GM12878 (cell line): ENCODE data around the gene PCDHGC5. TPM values are rescaled to one million over a fixed set of nuclear protein-coding genes. Genes with fewer than 3 reads are reported as not detected.

ENCODE experiments used
- ATAC-seq: fragments of 200-7000 bp; cut with Tn5 transposase; 3 replicates; pipeline ENCODE4 v1.9.1; 2020; ENCODE audit warnings: mild to moderate bottlenecking, moderate library complexity
- BruUV-seq: library from RNA; stranded (reverse); fragments of 400-500 nt; replicated peaks from 2 replicates; lab custom pipeline; 2021; lab: Mats Ljungman, UMichigan
- CTCF ChIA-PET: fragments of 300-600 bp; sonication (Branson Sonifier 250); formaldehyde crosslinking; extraction: SDS; loops from one replicate; lab custom pipeline; 2021; ENCODE audit warnings: inconsistent platforms; lab: Yijun Ruan, JAX
- POLR2A ChIA-PET: fragments of 350-600 bp; formaldehyde crosslinking; extraction: SDS; loops from one replicate; lab custom pipeline; 2021; ENCODE audit warnings: inconsistent platforms; lab: Charles Lee
- RAD21 ChIA-PET: fragments of 300-600 bp; sonication (Branson Sonifier 250); formaldehyde crosslinking; loops from one replicate; lab custom pipeline; 2023; ENCODE audit warnings: antibody characterized with exemption; ENCODE audit not compliant: unreplicated experiment; lab: Charles Lee
- SMC1A ChIA-PET: fragments of 300-600 bp; sonication (Branson Sonifier 250); formaldehyde crosslinking; loops from one replicate; lab custom pipeline; 2023; ENCODE audit not compliant: unreplicated experiment, uncharacterized antibody; lab: Charles Lee
- DNase-seq: peaks from one replicate; pipeline ENCODE4 v3.0.0-alpha.2; 2011; ENCODE audit warnings: low read depth, low spot score
- FAIRE-seq: peaks from 3 replicates; lab custom pipeline; 2011; peaks lifted over from hg19 to GRCh38; lab: Jason Lieb, UNC
- H2AFZ ChIP-seq: 2 replicates; pipeline ENCODE4 v1.6.0; 2011; ENCODE audit warnings: low read depth, low read length, control low read depth; ENCODE audit not compliant: control insufficient read depth
- H3K27ac ChIP-seq: 2 replicates; pipeline ENCODE4 v1.5.1; 2011; ENCODE audit warnings: control low read depth; ENCODE audit not compliant: control insufficient read depth, insufficient read depth
- H3K27me3 ChIP-seq, 2 experiments: replicated peaks in 1 of 2; 2 replicates each; pipeline versions ENCODE4 v1.6.0 to v1.6.1; 2011; ENCODE audit warnings: low read length in 1 of 2; ENCODE audit not compliant: control insufficient read depth in 2 of 2, insufficient read depth in 2 of 2
- H3K36me3 ChIP-seq, 2 experiments: 2 replicates each; pipeline ENCODE4 v1.5.1; 2011; ENCODE audit warnings: low read length in 1 of 2; ENCODE audit not compliant: control insufficient read depth in 2 of 2, insufficient read depth in 2 of 2
- H3K4me1 ChIP-seq: 2 replicates; pipeline ENCODE4 v1.6.1; 2011; ENCODE audit warnings: mild to moderate bottlenecking, low read length, moderate library complexity, mixed read lengths; ENCODE audit not compliant: control insufficient read depth, insufficient read depth
- H3K4me2 ChIP-seq: 2 replicates; pipeline ENCODE4 v1.6.0; 2011; ENCODE audit warnings: control low read depth; ENCODE audit not compliant: control insufficient read depth, insufficient read depth
- H3K4me3 ChIP-seq: fragments of 200-600 bp; sonication (generic); 2 replicates; pipeline ENCODE4 v1.5.1; 2016
- H3K79me2 ChIP-seq: 2 replicates; pipeline ENCODE4 v1.6.0; 2011; ENCODE audit warnings: low read length; ENCODE audit not compliant: control insufficient read depth, insufficient read depth
- H3K9ac ChIP-seq: 2 replicates; pipeline ENCODE4 v1.8.0; 2011; ENCODE audit warnings: low read length, control low read depth, mixed read lengths; ENCODE audit not compliant: control insufficient read depth, insufficient read depth
- H3K9me3 ChIP-seq: replicated peaks from 3 replicates; pipeline ENCODE4 v1.5.1; 2011; ENCODE audit warnings: mild to moderate bottlenecking, low read length; ENCODE audit not compliant: control insufficient read depth, insufficient read depth
- H4K20me1 ChIP-seq: 2 replicates; pipeline ENCODE4 v1.6.0; 2011; ENCODE audit not compliant: control insufficient read depth, insufficient read depth
- BCLAF1 ChIP-seq: fragments of 450-650 bp; IDR thresholded peaks from 2 replicates; pipeline ENCODE4 v1.6.1; 2017; ENCODE audit warnings: antibody characterized with exemption, mild to moderate bottlenecking, moderate library complexity
- FOXK2 ChIP-seq: fragments of 450-650 bp; IDR thresholded peaks from 2 replicates; pipeline ENCODE4 v1.6.1; 2017; ENCODE audit warnings: mild to moderate bottlenecking, moderate library complexity
- IKZF1 ChIP-seq: fragments of 450-650 bp; conservative IDR thresholded peaks from 2 replicates; pipeline ENCODE4 v1.6.1; 2017; ENCODE audit warnings: antibody characterized with exemption, mild to moderate bottlenecking
- MEF2B ChIP-seq: fragments of 450-650 bp; IDR thresholded peaks from 2 replicates; pipeline ENCODE4 v1.6.1; 2018; ENCODE audit warnings: mild to moderate bottlenecking, moderate library complexity; ENCODE audit not compliant: partially characterized antibody, poor library complexity, severe bottlenecking
- MLLT1 ChIP-seq: fragments of 450-650 bp; IDR thresholded peaks from 2 replicates; pipeline ENCODE4 v1.6.1; 2016; ENCODE audit warnings: mild to moderate bottlenecking
- NBN ChIP-seq: fragments of 450-650 bp; IDR thresholded peaks from 2 replicates; pipeline ENCODE4 v1.6.1; 2016
- NFYA ChIP-seq: IDR thresholded peaks from 2 replicates; pipeline ENCODE4 v1.6.1; 2011; ENCODE audit warnings: low read depth, mild to moderate bottlenecking, low read length, improper control_type of control experiment, borderline replicate concordance
- RELA ChIP-seq: fragments of 450-650 bp; IDR thresholded peaks from 2 replicates; pipeline ENCODE4 v1.8.0; 2014; ENCODE audit warnings: borderline replicate concordance; ENCODE audit not compliant: partially characterized antibody
- SREBF1 ChIP-seq: IDR thresholded peaks from 2 replicates; pipeline ENCODE4 v1.6.1; 2012; ENCODE audit warnings: mild to moderate bottlenecking, low read length
- ZNF217 ChIP-seq: fragments of 450-650 bp; IDR thresholded peaks from 2 replicates; pipeline ENCODE4 v1.6.1; 2017; ENCODE audit warnings: antibody characterized with exemption, mild to moderate bottlenecking
- ZNF24 ChIP-seq: fragments of 450-650 bp; IDR thresholded peaks from 2 replicates; pipeline ENCODE4 v1.6.1; 2017; ENCODE audit warnings: antibody characterized with exemption, mild to moderate bottlenecking
- ZNF592 ChIP-seq: fragments of 450-650 bp; IDR thresholded peaks from 2 replicates; pipeline ENCODE4 v1.6.1; 2017; ENCODE audit warnings: mild to moderate bottlenecking, moderate library complexity
- WGBS: methylation state at CpG from one replicate; pipeline ENCODE4 v1.1.6; 2016; ENCODE audit warnings: low lambda C conversion rate; ENCODE audit not compliant: insufficient replicate concordance, insufficient coverage; ENCODE audit errors: missing lambda C conversion rate; 5-methylcytosine and 5-hydroxymethylcytosine counted together
- in situ Hi-C: fragments of 300-500 bp; cut with MboI; formaldehyde crosslinking; loops from 9 replicates; pipeline ENCODE4 v1.14.3; 2018; ENCODE audit warnings: mixed read lengths
- intact Hi-C: fragments of 100-400 bp; cut with micrococcal nuclease; formaldehyde crosslinking; loops from one replicate; pipeline ENCODE4 v1.14.2; 2022; ENCODE audit not compliant: unreplicated experiment
- polyA plus RNA-seq, 11 experiments: library from polyadenylated mRNA; depleted of rRNA in 4 of 11; unstranded in 6 of 11; stranded (reverse) in 5 of 11; fragments of >200 nt; fragmentation: Nextera tagmentation in 4 of 11; fragmentation: Illumina TruSeq in 1 of 11; extraction: Ambion mirVana in 4 of 11; extraction: Trizol in 1 of 11; gene quantifications; 1 replicate in 1 of 11; 2 replicates in 10 of 11; pipeline versions ENCODE4 v1.2.1 to v1.2.3, GENCODE V29; 2011 to 2016; ENCODE audit warnings: inconsistent platforms in 2 of 11, missing spikeins in 2 of 11, low read depth in 1 of 11
- total RNA-seq, 4 experiments: library from RNA; depleted of rRNA in 3 of 4; stranded (reverse); fragments of >200 nt in 3 of 4; fragmentation: Illumina TruSeq in 1 of 4; extraction: Trizol in 1 of 4; gene quantifications; 2 replicates each; pipeline versions ENCODE4 v1.2.1 to v1.2.3, GENCODE V29; 2013 to 2021

PCDHGC5 gene
- total and polyA plus RNA-seq, 10 of the 15 experiments (the other 5 are each of a cell fraction or from before 2014, with no cell fraction given) = 0.05 to 0.87 (median 0.18) TPM; not detected in 2

- no CpG with 5 or more reads among the region's 2 CpGs for WGBS
- Histone ChIP-seq H3K4me1 (peaks cover 13% of the 10 kb centered on the region), H3K79me2 (no peaks in the 10 kb centered on the region), H3K36me3 (peaks cover 11 to 56% of the 10 kb centered on the region in 2 experiments), H3K4me2 (no peak overlapping the region), H3K9ac (no peak overlapping the region), H2AFZ (no peak overlapping the region), H4K20me1 (no peaks in the 10 kb centered on the region), H3K4me3 (no peak overlapping the region), H3K9me3 (no peaks in the 10 kb centered on the region), H3K27me3 (no peaks in the 10 kb centered on the region), H3K27ac (no peak overlapping the region)
- CTCF ChIA-PET = interaction anchor here (1.1 to 11.2 kb wide), 16 partner anchors 8 to 153 kb away, joined by 3 to 194 read pairs (median 33); partner anchors contain the start of genes PCDHGA10, PCDHGA11, PCDHGA12 and PCDHGB3
- FAIRE-seq (no peak), ATAC-seq (no peak), DNase-seq (no peak)
- in situ Hi-C loops = no loop called here
- TF ChIP-seq NBN (no peak), MLLT1 (no peak), FOXK2 (no peak), ZNF592 (no peak), RELA (no peak), BCLAF1 (no peak), ZNF217 (no peak), NFYA (no peak), MEF2B (no peak), SREBF1 (no peak), IKZF1 (no peak), ZNF24 (no peak)
- intact Hi-C loops = no loop called here
- POLR2A ChIA-PET = interaction anchor here (0.7 kb wide), 1 partner anchor 84 kb away, joined by 3 read pairs; no protein-coding TSS in a partner anchor
- RAD21 ChIA-PET = interaction anchor here (1.2 to 6.2 kb wide), 4 partner anchors 12 to 101 kb away, joined by 7 to 77 read pairs (median 37); partner anchors contain the start of genes PCDHGA11 and PCDHGC3
- SMC1A ChIA-PET = interaction anchor here (0.7 to 13.7 kb wide), 11 partner anchors 11 to 109 kb away, joined by 3 to 176 read pairs (median 4); partner anchors contain the start of genes PCDHGA10, PCDHGA11, PCDHGA12 and PCDHGC3
- no TSS peak for BruUV-seq
Measured at GRCh38 chr5:141522301-141522700, 33.4 kb downstream of the PCDHGC5 start.
